Globus pallidus (tissue), 1 donor: ENCODE results near the gene ZNF668.
"Not testable (repeated sequence)": the region's sequence is repeated elsewhere in the genome, so short reads cannot be mapped to it uniquely, and the experiment has no call there.

ENCODE experiments used
- DNase-seq: peaks from one replicate; pipeline ENCODE4 v3.0.0-alpha.2; 2015; ENCODE audit warnings: low spot score

Gene ZNF668

DNA sequence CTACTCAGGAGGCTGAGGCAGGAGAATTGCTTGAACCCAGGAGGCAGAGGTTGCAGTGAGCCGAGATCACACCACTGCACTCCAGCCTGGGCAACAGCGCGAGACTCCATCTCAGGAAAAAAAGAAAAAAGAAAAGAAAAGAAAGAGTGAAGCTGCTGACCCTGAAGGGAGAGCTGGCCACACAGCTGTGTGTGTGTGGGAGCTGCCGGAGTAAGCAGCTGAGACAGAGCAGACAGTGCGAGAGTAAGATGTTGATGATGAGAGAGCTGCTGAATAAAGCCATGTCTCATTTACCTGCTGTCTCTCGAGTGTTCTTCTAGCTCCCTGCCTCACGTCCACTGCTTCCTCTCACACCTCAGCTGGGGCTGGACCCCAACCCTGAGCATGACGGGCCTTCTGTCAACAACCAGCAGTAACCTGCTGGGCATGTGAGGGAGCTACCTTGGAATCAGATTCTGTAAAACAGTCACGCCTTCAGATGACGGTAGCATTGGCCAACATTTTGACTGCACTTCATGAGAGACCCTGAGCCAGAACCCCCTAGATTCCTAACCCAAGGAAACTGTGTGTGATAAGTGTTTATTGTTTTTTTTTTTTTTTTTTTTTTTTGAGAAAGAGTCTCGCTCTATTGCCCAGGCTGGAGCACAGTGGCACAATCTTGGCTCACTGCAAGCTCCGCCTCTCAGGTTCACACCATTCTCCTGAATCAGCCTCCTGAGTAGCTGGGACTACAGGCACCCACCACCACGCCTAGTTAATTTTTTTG lies 27.0 kb upstream of the ZNF668 start:
- not testable (repeated sequence) for DNase-seq

DNA sequence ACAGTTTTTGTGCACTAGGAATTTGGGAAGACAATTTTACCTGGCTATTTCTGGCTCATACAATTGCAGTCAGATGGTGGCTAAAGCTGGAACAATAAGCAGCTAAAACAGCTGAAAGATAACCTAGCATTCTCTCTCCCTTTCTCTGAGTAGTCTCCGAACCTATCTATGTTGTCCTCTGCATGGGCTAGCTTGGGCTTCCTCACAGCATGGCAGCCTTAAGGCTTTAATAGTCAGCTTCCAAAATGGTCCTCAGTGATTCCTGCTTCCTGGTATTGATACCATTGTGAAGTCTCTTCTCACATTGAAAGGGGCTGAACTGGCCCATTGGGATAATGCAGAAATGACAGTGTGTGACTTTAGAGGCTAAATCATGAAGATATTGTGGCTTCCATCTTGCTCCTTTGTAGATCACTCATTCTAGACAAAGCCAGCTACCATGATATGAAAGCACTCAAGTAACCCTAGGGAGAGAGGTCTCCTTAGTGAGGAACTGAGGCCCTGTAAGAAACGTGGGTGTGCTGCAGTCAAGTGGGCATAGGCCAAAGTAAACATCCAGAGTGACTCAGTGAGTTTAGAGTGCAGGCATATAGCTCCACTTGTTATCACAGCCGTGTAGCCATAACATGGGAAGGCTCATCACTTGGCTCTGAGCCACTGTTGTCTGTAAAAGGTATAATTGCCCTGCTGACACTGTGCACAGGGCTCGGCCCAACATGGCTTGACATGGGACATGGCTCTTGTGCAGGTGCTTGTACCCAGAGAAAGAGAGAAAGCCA lies 26.0 kb upstream of the ZNF668 start:
- no peak for DNase-seq

DNA sequence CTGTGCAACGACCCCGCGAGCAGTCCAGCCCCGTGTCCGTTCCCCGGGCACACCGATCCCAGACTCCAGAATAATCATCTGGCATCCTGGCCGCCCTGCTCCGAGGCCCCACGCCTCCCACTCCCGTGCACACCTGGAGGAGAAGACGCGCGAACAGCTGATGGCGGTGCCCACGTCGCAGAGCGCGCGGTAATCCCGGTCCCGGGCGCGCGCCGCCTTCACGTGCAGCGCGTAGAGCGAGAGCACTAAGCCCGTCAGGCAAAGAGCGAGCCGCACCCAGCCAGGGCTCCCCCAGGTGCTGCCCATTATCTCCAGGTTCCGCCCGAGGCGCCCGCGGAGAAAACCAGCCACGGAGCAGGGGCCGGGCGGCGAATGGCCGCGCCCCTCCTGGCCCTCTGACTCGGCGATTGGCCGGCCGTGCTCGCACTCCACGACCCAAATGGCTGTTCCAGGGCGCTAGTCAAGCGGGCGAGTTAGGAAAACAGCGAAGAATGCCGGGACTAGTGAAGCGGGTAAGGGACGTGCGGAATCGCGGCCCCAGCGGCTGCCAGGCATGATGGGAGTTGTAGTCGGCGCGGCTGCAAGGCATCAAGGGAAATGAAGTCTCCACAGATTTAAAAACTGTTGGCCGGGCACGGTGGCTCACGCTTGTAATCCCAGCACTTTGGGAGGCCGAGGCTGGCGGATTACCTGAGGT lies 20.5 kb upstream of the ZNF668 start, which contains the start of gene VKORC1:
Gene VKORC1, minus strand, starts transcription at position 374 of the 697 bp plus-strand sequence. Its CDS starts 68 bp downstream, at position 306.
- peak; percentile 94 for DNase-seq

DNA sequence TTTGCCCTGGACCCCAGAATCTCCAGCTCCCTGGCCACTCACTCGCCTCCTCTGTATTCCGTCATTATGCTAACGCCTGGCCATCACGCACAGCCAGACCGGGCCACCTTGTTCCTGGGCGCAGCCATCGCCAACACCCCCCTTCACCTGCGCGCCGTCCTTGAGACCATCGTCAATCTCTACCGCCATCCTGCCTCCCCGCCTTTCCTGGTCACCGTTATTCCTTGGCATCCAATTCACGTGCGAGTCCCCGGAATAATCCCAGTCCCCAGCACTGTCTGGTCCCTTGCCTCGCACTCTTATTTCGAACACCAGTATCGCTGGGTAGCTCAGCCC lies 20.0 kb upstream of the ZNF668 start:
- no peak for DNase-seq

DNA sequence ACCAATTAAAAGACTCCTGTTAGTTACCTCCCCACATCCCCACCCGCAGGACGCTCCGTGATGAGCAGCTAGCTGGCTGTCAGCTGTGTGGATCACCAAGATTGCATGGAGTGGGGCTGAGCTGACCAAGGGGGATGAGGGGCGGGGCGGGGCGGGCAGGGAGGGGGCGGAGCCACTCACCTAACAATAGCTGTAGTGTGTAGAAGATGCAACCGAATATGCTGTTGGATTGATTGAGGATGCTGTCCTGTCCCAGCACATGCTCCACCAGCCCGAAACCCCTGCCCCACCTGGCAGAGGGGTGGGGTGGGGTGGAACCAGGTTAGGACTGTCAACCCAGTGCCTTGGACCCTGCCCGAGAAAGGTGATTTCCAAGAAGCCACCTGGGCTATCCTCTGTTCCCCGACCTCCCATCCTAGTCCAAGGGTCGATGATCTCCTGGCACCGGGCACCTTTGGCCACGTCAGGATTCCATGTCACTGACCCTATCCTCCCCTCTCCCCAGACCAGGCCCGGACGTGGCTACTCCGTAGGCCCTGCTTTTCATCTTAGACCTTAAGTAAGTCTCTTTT lies 19.2 kb upstream of the ZNF668 start:
- peak; percentile 78 for DNase-seq

DNA sequence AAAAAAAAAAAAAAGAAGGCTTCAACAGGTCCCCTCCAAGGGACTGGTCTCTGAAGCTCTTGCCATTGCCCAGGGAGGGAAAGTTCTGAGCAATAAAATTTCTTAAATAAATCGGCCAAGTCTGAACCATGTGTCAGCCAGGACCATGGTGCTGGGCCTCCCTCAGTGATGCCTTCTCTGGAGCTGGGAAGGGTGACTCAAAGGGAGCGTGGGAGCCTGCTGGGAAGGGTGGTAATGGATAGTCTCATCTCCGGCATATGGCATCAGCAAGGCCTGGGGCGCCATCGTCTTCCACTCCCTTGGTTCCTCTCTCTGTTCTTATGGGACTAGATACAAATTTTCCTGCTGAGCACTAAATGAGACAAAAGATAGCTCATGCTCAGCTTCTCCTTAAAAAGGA lies 18.3 kb upstream of the ZNF668 start:
- DNase-seq: no peak

DNA sequence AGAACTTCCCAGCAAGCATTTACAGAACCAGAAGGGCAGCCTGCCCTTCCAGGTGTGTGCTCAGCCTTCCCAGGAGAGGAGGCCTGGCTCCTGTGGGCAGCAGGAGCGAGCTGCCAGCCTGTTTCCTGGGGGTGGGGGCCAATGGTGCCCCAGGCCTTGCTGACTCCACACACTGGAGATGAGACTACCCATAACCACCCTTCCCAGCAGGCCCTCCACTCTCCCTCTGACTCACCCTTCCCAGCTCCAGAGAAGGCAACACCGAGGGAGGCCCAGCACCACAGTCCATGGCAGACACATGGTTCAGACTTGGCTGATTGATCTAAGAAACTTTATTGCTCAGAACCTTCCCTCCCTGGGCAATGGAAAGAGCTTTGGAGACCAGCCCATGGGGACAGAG lies 16.5 kb upstream of the ZNF668 start:
- no peak for DNase-seq

DNA sequence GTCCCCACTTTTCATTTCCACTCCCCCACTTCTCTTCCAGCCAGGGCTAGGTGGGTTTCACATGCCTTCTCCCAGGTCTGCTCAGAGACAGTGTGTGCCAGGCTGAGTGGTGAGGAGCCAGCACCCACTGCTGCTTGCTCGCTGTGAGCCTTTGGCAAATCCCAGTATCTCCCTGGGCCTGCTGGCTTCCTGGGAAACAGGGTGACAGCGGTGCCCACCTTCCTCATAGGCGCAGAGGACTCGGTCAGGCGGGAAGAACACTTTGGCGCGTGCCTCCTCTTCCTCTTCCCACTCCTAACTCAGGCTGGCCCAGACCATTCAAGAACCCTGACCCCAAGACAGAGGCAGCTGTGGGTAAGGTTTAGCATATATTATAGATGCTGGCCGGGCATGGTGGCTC lies 15.2 kb upstream of the ZNF668 start:
- DNase-seq: no peak

DNA sequence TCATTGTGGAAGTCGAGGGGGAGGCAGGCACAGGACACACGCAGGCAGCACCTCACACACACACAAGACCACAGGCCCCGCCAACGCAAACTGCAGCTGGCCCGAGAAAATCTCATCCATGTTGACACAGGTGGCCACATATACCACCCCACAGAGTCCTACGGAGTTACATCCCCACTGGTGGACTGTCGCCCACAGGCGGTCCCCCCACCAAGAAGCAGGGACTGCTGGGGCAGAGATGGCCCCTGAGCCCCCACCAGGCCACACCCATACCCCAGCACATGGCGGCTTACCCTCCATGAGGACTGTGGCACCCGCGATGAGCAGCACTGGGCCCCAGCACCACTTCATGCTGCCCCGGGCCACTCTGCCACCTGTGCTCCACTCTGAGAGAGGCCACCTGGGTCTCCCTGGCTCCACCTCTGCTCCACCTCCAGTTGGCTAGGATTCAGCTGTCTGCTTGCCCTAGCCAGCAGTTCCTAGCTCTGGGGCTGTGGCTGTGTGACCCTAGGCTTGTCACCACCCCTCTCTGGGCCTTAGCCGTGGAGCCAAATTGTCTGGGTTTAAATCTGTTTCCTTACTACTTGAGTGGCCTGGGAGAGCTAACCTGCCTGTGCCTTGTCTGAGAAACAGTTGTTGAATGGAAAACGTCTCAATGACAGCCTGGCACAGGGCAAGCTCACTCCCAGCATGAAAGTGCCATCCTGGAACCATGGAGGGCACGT lies 14.6 kb upstream of the ZNF668 start, which contains the start of gene PRSS53:
Gene PRSS53, minus strand, starts transcription at position 485 of the 725 bp plus-strand sequence. Its CDS starts 134 bp downstream, at position 351.
- DNase-seq: no peak

DNA sequence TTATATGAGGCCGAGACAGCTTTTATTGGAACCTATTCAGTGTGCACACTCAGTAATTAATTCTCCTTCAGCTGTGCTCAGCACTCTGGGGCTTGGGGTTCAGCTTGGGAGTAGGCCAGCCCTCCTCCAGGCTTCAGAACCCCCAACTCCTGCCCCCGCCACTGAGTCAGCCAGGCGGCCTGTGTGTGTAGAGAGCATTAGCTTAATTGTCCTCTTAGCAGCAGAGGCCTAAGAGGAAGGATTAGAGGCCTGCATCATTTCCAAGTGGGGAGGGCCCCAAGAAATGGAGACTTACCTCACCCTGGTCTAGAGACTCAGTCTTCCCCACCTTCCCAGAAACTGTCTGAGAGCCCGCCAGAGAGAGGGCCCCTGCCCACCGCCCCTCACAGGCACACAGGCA lies 13.9 kb upstream of the ZNF668 start:
- DNase-seq: no peak

DNA sequence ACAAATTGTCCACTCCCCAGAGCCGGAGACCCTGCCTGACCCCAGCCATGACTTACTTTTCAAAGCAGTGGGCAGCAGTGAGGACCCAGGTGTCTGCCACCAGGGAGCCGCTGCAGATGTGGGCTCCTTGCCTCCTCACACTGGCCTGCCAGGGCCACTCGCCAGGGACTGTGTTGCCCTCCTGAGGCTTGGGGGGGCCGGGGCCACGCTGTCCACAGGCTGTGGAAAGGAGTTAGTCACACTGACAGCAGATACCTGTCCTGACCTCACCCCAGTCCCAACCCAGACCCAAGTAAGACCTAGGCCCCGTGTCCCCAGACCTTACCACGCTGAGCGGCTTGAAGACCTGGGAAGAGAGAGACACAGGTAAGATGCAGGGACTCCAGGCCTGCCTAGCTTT lies 13.4 kb upstream of the ZNF668 start:
- DNase-seq: no peak

DNA sequence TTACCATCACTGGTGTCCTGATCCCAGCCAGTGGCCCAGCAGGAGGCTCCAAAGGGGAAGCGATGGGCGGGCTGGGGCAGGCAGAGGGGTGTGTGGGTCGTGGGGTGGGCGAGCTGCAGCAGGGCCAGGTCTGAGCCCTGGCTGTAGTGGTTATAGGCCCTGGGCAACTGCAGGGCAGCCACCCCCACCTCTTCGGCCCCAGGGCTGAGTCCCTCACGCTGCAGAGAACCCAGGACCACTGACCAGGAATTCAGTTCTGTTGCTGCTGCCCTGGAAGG lies 12.5 kb upstream of the ZNF668 start:
- DNase-seq: no peak

DNA sequence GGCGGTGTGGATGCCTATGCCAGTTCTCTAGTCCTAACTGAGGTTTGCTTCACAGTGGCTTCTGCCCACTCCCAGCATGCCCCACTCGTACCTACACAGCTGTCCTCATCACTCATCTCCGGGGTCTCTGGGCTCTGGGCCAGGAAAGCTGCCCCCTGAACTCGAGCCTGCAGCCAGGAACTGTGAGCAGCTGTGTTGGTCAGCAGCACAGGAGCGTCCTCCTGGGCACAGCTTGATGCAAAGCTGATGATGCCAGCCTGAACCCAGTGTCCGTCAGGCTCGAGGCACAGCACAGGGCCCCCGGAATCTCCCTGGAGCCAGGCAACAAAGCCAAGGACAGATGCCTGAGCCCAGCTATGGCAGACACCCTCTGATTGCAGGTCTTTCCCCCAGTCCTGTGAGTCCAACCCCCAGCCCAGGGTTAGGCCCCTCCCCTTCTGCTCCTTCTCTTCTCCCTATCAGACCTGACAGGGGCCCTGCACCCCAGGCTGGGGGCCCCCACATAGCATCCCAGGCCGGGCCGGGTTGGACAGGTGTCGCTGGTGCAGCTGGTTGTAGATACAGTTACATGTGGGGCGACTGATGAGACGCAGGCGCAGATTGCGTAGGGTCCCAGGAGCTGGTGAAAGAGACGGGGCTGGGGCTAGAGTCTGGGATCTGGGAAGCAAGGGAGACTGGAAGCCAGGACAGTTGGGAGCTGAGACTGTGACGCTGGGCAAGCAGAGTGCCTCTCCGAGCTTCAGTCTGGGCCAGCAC lies 12.0 kb upstream of the ZNF668 start:
- DNase-seq: no peak

DNA sequence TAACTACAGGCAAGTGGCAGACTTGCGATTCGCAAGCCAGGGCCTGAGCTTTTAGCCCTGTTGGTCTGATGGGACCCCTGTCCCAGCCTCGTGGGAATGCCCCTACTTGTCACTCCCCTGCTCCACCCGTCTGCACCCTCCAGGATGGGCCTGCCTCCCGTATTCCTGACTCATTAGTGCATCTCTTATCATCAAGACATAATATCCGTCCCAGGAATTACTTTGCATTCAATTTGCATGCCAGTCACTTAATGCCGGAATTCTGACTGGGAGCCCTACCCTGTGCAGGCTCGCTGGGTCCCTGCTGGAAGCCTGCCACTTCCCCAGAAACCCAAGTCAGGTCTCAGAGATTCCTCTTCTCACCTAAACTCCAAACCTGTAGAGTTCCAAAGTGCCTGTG lies 11.4 kb upstream of the ZNF668 start:
- no peak for DNase-seq

DNA sequence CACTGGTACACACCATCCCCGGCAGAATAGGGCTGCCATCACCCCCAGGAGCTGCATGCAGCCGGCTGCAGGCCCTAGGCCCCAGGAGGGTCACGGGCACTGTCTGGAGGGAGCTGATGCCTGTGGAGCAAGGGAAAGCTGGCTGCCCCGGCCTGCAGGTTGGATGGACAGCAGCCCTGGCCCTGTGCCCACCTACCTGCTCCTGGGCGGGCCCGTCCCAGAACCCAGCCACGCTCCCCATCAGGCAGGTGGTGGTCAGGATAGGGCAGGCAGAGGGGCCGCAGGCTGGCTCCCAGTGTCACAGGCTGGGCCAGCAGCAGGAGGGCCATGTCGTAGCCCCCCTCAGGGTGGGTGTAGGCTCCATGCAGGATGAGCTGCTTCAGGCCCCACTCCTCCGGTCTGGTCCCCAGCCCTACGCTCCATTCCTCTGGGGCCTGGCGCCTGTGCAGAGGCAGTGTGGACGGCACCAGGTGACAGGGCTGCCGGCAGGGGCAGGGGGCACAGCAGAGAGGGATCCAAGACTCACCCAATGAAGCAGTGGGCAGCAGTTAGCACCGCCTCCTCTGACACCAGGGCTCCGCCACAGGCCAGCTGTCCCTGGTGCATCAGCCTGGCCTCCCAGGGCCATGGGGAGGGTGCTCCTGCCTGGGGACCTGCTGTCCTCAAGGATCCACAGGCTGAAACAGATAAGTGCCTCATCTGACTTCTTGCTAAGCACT lies 10.7 kb upstream of the ZNF668 start:
- DNase-seq: no peak

DNA sequence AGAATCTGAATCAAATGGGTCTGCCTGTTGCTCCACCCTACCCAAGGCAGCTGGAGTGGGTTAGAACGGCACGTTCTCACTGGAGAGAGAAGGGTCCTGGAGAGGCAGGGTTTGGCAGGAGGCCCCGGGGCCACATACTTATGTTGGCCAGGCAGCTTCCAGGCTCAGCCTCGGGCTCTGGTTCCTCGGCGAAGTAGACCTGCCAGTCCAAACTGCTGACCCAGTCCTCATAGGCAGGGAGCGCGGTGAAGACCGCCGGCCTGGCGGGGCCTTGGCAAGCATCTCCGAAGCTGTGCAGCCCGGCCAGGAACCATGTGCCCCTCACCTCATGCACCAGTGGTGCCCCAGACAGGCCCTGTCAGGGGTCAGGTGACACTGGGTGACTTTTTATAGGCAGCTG lies 9.9 kb upstream of the ZNF668 start:
- no peak for DNase-seq

DNA sequence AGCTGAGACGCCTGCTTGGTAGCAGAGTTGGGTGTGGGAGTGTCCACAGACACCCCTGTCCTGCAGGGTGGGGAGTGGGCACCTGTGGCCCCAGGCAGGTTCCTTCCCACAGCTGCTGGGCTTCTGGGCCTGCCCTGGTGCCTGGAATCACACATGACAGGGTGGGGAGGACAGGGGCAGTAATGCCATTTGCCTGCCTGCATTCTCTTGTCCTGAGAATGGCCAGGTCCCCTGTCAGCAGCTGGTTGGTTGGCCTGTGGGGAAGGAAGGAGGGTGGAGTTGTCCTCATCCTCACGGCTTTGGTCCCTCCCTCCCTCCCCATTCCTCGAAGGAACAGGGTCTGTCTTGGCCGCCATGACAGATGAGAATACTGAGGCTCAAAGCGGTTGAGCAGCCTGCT lies 9.5 kb upstream of the ZNF668 start:
- no peak for DNase-seq

DNA sequence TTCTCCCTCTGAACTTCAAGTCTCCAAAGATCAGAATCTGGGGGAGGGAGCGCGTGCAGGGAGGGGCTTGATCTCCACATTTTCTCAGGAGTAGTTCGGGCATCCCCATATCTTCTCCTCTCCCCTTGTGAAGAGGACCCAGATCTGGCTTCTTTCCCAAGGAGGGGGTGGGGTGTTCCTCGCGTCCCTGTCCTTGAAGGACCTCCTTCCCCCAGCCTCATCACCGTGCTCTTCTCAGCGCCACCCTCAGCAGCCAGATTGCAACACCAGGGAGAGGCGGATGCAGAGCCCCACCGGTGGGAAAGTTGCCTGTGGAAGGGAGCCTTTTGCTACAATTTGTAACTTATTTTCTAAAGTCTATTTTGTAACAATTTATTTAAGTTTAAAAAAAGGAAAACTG lies 9.0 kb upstream of the ZNF668 start:
- DNase-seq: no peak

DNA sequence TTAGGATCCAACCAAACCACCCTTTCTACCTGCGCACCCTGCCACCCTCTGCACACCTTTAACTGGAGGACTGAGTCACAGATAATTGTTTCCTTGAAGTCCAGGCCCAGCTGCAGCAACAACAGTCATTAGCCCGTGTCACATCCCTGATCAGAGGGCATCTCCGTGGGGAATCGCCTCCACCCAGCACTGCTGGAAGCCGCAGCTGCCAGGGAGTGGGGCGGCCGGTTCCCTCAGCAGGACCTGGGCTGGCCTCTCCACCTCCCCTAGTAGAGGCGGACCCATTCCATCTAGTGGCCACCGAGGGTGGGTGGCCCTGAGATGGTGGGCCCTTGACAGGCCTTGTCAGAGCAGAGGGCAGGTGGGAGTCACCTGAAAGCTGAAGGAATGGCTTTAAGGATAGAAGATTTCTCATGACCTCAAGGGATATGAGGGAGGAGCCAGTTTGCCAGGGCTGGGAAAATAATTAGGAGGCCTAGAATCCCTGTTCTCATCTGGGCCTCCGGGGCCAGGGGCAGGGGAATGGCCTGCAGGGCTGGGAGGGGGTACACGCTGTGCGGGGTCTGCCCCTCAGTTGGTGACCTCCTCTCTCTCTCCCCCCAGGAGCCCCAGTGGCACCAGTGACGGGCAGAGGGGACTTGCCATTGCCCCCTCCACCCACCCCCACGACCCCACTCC lies 8.5 kb upstream of the ZNF668 start:
- no peak for DNase-seq
